Astrocyte (in vitro differentiated cells and primary cell): ENCODE data around the gene KLHL30. TPM values are rescaled to one million over a fixed set of nuclear protein-coding genes. Genes with fewer than 3 reads are reported as not detected.
A peak's percentile ranks its signal among the peaks of the same experiment; 100 is the strongest.

Experiments
- DNase-seq: peaks from one replicate; pipeline ENCODE4 v3.0.0-alpha.2; 2010; ENCODE audit warnings: low read depth
- FAIRE-seq: peaks from 2 replicates; lab custom pipeline; 2011; peaks lifted over from hg19 to GRCh38; lab: Jason Lieb, UNC
- H2AFZ ChIP-seq: 2 replicates; pipeline ENCODE4 v1.6.0; 2012; ENCODE audit warnings: low read depth, low read length, inconsistent platforms
- H3K27ac ChIP-seq: 2 replicates; pipeline ENCODE4 v1.5.1; 2011; ENCODE audit warnings: low read depth, low read length, inconsistent platforms
- H3K27me3 ChIP-seq: 2 replicates; pipeline ENCODE4 v1.6.0; 2011; ENCODE audit warnings: low read length, inconsistent platforms; ENCODE audit not compliant: insufficient read depth
- H3K36me3 ChIP-seq: 2 replicates; pipeline ENCODE4 v1.5.1; 2011; ENCODE audit warnings: low read length, inconsistent platforms; ENCODE audit not compliant: insufficient read depth
- H3K4me1 ChIP-seq: 2 replicates; pipeline ENCODE4 v1.5.1; 2011; ENCODE audit warnings: low read length, inconsistent platforms; ENCODE audit not compliant: insufficient read depth
- H3K4me2 ChIP-seq: 2 replicates; pipeline ENCODE4 v1.6.0; 2012; ENCODE audit warnings: low read length, inconsistent platforms
- H3K4me3 ChIP-seq: 2 replicates; pipeline ENCODE4 v1.5.1; 2011; ENCODE audit warnings: low read depth, mild to moderate bottlenecking, low read length, inconsistent platforms; ENCODE audit not compliant: insufficient read depth
- H3K79me2 ChIP-seq: 2 replicates; pipeline ENCODE4 v1.6.0; 2012; ENCODE audit warnings: mild to moderate bottlenecking, low read length, inconsistent platforms; ENCODE audit not compliant: insufficient read depth
- H3K9ac ChIP-seq: 2 replicates; pipeline ENCODE4 v1.6.0; 2012; ENCODE audit warnings: mild to moderate bottlenecking, low read length, inconsistent platforms
- H3K9me3 ChIP-seq: 2 replicates; pipeline ENCODE4 v1.5.1; 2012; ENCODE audit warnings: low read depth, mild to moderate bottlenecking, low read length, inconsistent platforms; ENCODE audit not compliant: insufficient read depth
- H4K20me1 ChIP-seq: 2 replicates; pipeline ENCODE4 v1.6.0; 2012; ENCODE audit warnings: low read length, inconsistent platforms; ENCODE audit not compliant: insufficient read depth
- H3K27ac Mint-ChIP-seq: one replicate; pipeline ENCODE4 v1.8.0; 2021; ENCODE audit warnings: mild to moderate bottlenecking, mixed read lengths; ENCODE audit not compliant: unreplicated experiment
- H3K27me3 Mint-ChIP-seq: one replicate; pipeline ENCODE4 v1.8.0; 2021; ENCODE audit warnings: low read depth, mixed read lengths; ENCODE audit not compliant: unreplicated experiment
- H3K36me3 Mint-ChIP-seq: one replicate; pipeline ENCODE4 v1.8.0; 2021; ENCODE audit warnings: low read depth, mixed read lengths; ENCODE audit not compliant: unreplicated experiment
- H3K4me1 Mint-ChIP-seq: one replicate; pipeline ENCODE4 v1.8.0; 2021; ENCODE audit warnings: low read depth, mixed read lengths; ENCODE audit not compliant: unreplicated experiment
- H3K4me3 Mint-ChIP-seq: one replicate; pipeline ENCODE4 v1.8.0; 2021; ENCODE audit warnings: mild to moderate bottlenecking, moderate library complexity, mixed read lengths; ENCODE audit not compliant: unreplicated experiment
- H3K9me3 Mint-ChIP-seq: one replicate; pipeline ENCODE4 v1.8.0; 2021; ENCODE audit warnings: mild to moderate bottlenecking, mixed read lengths; ENCODE audit not compliant: unreplicated experiment
- CTCF ChIP-seq: IDR thresholded peaks from 2 replicates; pipeline ENCODE4 v1.5.1; 2011; ENCODE audit warnings: low read depth, mild to moderate bottlenecking, inconsistent platforms, low read length, moderate library complexity; ENCODE audit not compliant: insufficient read depth
- EZH2 ChIP-seq: IDR thresholded peaks from 2 replicates; pipeline ENCODE4 v1.6.1; 2012; ENCODE audit warnings: mild to moderate bottlenecking, low read length, inconsistent platforms; ENCODE audit not compliant: insufficient read depth
- total RNA-seq: library from RNA; stranded (reverse); gene quantifications from 2 replicates; pipeline ENCODE4 v1.2.1, GENCODE V29; 2021

Gene KLHL30
- total RNA-seq, 1 donor from 2014 or later, result 0.59 TPM

- H3K4me3 ChIP-seq, result no peak overlapping the region
- DNase-seq (no peak), FAIRE-seq (no peak)
- H3K9ac ChIP-seq, result no peak overlapping the region
- no peaks in the 10 kb centered on the region for H3K9me3 Mint-ChIP-seq
- H3K36me3 Mint-ChIP-seq, result peaks cover 17% of the 10 kb centered on the region
- H3K4me1 Mint-ChIP-seq, result peaks cover 26% of the 10 kb centered on the region
- no peak overlapping the region for H3K4me2 ChIP-seq
- H3K27ac ChIP-seq, result no peak overlapping the region
- H3K4me1 ChIP-seq, result peaks cover 53% of the 10 kb centered on the region
- no peaks in the 10 kb centered on the region for H3K27me3 ChIP-seq
- H3K27me3 Mint-ChIP-seq, result peaks cover 13% of the 10 kb centered on the region
- H3K9me3 ChIP-seq, result no peaks in the 10 kb centered on the region
- H3K4me3 Mint-ChIP-seq, result no peak overlapping the region
- H3K79me2 ChIP-seq, result peaks cover 5% of the 10 kb centered on the region
- peaks cover 8% of the 10 kb centered on the region for H3K36me3 ChIP-seq
- H3K27ac Mint-ChIP-seq, result no peak overlapping the region
- no peaks in the 10 kb centered on the region for H4K20me1 ChIP-seq
- no peak for TF ChIP-seq CTCF
- no peak for TF ChIP-seq EZH2
- no peak overlapping the region for H2AFZ ChIP-seq
These were observed 28.2 kb downstream of the KLHL30 start for GRCh38 chr2:238166391-238167343.

GRCh38 chr2:238167344-238167715, 28.9 kb downstream of the KLHL30 start:
- Histone ChIP-seq H3K4me1 (peaks cover 53% of the 10 kb centered on the region), H4K20me1 (no peaks in the 10 kb centered on the region), H3K4me2 (no peak overlapping the region), H3K27ac (no peak overlapping the region), H3K4me3 (no peak overlapping the region), H3K27me3 (no peaks in the 10 kb centered on the region), H2AFZ (no peak overlapping the region), H3K9me3 (no peaks in the 10 kb centered on the region), H3K79me2 (peaks cover 5% of the 10 kb centered on the region), H3K36me3 (peaks cover 10% of the 10 kb centered on the region), H3K9ac (no peak overlapping the region)
- peaks cover 13% of the 10 kb centered on the region for H3K27me3 Mint-ChIP-seq
- TF ChIP-seq CTCF, result no peak
- TF ChIP-seq EZH2, result no peak
- DNase-seq, result no peak
- FAIRE-seq, result no peak
- no peaks in the 10 kb centered on the region for H3K9me3 Mint-ChIP-seq
- peaks cover 26% of the 10 kb centered on the region for H3K4me1 Mint-ChIP-seq
- H3K27ac Mint-ChIP-seq, result peak overlapping the region; percentile 58
- peaks cover 21% of the 10 kb centered on the region for H3K36me3 Mint-ChIP-seq
- peak overlapping the region; percentile 40 for H3K4me3 Mint-ChIP-seq

- Histone ChIP-seq H3K27ac (no peak overlapping the region), H3K9me3 (no peaks in the 10 kb centered on the region), H3K4me2 (no peak overlapping the region), H3K27me3 (no peaks in the 10 kb centered on the region), H4K20me1 (no peaks in the 10 kb centered on the region), H3K4me1 (peaks cover 50% of the 10 kb centered on the region), H3K79me2 (peaks cover 5% of the 10 kb centered on the region), H3K9ac (no peak overlapping the region), H2AFZ (no peak overlapping the region), H3K4me3 (no peak overlapping the region), H3K36me3 (peaks cover 10% of the 10 kb centered on the region)
- DNase-seq, result no peak
- FAIRE-seq, result no peak
- Mint-ChIP-seq H3K36me3 (peaks cover 21% of the 10 kb centered on the region), H3K4me1 (peaks cover 26% of the 10 kb centered on the region), H3K27ac (peak overlapping the region; percentile 58), H3K9me3 (no peaks in the 10 kb centered on the region), H3K27me3 (peaks cover 13% of the 10 kb centered on the region), H3K4me3 (peak overlapping the region; percentile 40)
- no peak for TF ChIP-seq EZH2
These were observed 29.3 kb downstream of the KLHL30 start for GRCh38 chr2:238167761-238168160.
